HG02981 (cell line): ENCODE results near the gene ZBTB34.
A peak's percentile ranks its signal among the peaks of the same experiment; 100 is the strongest.

ENCODE experiments used
- ATAC-seq: cut with Tn5 transposase; IDR thresholded peaks from one replicate; pipeline ENCODE4 v1.9.1; 2021; ENCODE audit warnings: mild to moderate bottlenecking, moderate library complexity; ENCODE audit not compliant: unreplicated experiment

The ZBTB34 gene

DNA sequence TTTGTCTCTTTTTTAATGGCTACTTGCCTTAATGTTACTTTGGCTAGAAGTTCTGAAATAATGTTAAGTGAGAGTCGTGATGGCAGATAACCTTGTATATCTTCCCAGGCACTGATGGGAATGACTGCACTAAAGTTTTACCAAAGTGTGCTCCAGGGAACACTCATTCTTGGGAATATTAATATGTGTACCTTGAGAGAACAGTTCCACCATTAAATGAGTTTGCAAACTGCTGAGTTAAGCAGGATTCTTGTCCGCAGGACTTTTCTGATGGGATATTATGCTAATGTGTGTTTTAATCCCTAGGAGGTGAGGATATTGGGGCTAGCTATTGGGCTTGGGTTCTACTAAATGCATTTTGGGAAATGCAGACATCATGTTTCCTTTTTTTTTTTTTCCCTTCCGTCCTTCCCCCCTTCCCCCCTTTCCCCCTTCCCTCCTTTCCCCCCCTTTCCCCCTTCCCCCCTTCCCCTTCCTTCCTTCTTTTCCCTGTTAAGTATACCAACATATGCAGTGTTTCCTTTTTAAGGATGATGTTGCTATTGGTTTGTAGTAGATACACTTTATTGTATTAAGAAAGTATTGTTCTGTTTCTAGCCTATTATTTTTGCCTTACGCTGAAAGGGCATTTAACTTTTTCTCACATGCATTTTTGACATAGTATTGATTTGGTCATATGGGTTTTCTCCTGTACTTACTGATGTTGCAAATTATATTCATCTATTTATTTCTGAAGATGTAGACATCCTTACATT lies 15.5 kb downstream of the ZBTB34 start:
- ATAC-seq: no peak

DNA sequence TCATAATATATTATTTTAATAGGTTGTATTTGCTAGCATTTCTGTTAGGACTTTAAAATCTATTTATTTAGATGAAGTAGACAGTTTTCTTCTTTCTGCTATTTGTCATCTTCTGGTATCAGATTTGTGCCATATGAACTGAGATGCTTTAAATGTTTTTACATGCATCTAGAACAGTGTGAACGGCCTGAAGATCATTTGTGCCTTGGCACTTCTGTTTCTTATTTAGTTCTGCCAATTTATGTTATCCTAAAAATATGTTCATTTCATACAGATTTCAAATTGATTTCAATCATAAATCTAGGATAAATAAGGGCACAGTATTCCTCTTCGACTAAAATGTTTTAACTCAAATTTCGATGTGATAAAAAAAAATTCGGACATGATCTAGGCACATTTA lies 16.1 kb downstream of the ZBTB34 start:
- no peak for ATAC-seq

DNA sequence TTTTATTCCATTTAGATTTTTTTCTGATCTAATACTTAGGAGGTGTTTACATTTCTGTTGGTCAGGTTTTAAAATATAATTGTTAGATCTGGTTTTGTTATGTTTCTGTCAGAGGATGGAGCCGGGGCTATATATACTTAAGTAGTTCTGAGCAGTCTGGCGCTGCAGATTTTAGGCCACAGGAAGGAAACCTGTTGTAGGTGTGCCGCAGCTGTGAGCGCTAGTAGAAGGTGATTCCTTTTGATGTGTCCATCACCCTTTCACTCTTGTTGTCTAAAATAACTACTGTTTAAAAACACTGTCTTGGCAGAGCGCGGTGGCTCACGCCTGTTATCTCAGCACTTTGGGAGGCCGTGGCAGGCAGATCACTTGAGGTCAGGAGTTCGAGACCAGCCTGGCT lies 17.0 kb downstream of the ZBTB34 start:
- no peak for ATAC-seq

DNA sequence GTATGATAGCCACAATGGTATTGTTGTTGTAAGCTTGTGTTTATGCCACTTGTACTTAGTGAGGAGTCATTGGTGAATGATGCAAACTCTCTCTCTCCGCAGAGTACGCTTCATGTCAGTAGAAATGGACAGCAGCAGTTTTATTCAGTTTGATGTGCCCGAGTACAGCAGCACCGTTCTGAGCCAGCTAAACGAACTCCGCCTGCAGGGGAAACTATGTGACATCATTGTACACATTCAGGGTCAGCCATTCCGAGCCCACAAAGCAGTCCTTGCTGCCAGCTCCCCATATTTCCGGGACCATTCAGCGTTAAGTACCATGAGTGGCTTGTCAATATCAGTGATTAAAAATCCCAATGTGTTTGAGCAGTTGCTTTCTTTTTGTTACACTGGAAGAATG lies 18.8 kb downstream of the ZBTB34 start:
- no peak for ATAC-seq

DNA sequence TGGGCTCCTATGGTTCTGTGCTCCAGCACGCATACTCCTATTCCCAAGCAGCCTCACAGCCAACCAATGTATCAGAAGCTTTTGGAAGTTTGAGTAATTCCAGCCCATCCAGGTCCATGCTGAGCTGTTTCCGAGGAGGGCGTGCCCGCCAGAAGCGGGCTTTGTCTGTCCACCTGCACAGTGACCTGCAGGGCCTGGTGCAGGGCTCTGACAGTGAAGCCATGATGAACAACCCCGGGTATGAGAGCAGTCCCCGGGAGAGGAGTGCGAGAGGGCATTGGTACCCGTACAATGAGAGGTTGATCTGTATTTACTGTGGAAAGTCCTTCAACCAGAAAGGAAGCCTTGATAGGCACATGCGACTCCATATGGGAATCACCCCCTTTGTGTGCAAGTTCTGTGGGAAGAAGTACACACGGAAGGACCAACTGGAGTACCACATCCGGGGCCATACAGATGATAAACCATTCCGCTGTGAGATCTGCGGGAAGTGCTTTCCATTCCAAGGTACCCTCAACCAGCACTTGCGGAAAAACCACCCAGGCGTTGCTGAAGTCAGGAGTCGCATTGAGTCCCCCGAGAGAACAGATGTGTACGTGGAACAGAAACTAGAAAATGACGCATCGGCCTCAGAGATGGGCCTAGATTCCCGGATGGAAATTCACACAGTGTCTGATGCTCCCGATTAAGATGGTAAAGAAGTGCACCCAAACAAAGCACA lies 19.9 kb downstream of the ZBTB34 start:
- ATAC-seq: no peak

DNA sequence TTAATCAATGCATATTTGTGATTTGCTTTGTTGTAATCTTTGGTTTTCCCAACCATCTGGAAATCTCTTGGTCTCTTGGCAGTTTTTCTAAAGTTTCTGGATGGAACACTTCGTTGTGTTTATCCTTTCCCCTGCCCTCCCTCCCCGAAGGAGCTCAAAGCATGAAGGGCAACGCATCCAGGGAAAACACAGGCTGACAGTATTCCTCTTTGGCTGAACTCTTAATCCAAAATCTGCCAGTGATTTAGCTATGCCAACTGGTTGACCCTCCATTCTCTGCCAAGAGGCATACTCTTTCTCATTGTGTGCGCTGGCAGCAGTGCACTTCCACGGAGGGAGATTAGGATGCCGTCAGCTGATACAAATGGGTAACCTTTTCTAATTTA lies 20.5 kb downstream of the ZBTB34 start:
- ATAC-seq: no peak

DNA sequence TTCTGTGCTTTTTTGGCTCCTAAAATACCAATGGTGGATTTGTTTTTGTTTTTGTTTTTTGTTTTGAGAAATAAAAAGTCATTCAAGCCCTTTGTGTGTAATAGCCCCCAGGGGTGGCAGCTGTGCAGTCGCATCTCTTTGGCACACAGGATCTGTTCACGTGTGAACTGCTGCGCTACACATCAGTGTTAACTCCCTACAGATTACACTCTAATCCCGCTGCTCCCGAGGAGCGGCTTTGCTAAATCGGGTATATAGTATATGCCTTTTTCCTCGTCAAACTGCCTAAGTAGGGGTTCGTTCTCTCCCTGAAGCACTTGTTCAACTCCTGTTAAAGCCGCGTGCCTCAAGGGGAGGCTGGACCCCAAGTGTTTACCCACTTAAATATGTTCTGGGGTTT lies 22.3 kb downstream of the ZBTB34 start:
- no peak for ATAC-seq

DNA sequence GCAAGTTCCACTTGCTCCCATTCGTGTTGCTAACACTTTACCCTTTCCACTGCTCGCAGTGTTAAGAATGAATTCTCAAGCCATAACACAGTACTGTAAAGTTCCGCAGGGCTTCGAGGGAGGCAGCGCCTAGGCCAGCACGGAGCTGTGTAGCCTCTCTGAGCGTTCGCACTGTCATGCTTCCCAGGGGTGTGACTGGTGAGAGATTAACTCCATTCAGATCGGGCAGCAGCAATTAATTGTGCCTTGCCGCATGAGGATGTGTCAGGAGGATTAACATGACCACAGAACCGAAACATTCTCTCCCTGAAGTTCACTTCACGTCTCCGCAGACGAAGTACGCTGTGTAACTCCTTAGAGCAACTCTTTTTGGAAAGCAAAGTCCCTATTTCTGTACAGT lies 23.2 kb downstream of the ZBTB34 start:
- no peak for ATAC-seq

DNA sequence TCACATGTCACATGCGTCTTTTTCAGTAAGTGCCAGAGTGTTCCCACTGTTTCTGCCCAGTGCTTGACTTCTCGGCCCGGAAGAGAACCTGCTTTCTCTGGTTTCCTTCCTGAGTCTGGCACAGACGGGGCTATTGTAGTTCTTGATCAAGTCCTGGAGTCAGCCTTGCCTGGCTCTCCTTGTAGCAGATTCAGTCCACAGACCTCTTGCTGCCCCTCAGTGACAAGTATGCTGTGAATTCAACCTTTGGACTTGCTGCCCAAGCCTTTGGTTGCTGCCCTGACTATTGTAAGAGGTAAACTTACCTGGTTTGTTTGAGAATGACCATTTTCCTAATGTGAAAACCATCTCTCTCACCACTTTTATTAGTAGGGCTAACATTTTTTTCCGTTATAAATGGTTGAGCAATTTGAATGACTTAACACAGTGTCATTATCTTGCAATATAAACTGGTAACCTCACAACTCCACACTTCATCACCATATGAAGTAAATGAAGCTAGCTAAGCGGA lies 24.7 kb downstream of the ZBTB34 start:
- ATAC-seq: no peak

DNA sequence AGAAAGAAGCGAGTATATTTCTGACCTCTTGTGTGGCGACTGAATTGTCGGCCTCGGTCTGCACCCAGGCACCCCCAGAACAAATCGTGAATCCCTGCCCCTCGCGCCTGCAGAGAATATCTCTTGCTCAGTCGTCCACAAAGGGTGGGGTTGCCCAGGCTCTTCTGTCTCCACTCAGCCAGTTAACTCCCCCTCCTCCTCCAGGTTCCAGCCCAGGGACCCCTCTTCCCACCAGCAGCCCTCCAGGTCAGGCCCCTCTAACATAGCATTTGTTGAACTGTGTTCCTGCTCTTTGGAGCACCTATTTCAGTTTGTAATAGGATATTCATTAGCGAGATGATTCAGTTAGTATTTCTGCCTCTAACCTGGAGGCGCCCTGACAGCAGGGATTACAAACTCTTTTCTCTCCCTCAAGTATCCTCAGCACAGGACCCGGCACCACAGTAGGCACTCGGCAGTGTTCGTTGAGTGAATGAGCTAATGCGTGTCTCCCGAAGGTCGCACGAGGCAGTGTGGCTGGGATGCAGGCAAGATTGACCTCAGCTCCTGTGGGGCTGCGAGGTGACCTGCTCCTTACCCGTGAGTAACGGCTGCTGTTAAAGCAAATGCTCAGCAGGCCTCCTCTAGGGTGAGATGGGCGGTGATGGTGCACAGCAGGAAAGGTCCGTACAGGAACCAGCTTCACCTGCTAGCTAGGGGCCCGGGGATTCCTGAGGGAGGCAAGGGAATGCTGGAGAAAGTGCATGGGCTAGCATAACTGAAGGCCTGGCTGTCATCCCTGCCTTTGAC lies 25.8 kb downstream of the ZBTB34 start:
- ATAC-seq: no peak

DNA sequence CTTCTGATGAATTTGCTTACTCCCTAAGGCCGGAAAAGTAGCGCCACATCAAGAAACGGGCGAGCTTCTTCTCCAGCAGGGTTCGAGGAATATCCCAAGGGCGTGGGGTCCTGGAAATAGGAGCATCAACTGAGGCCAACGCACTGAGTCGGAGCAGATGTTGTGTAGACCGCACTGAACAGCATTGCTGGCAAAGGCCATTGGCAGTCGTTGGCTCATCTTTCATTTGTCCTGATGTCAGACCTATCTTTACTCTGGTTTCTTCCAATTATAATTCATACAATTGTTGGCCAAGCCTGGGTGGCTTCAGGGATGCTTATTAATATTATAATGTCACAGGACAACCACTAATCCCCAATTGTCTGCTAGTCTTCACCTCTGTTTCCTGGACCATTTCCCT lies 26.5 kb downstream of the ZBTB34 start:
- no peak for ATAC-seq

DNA sequence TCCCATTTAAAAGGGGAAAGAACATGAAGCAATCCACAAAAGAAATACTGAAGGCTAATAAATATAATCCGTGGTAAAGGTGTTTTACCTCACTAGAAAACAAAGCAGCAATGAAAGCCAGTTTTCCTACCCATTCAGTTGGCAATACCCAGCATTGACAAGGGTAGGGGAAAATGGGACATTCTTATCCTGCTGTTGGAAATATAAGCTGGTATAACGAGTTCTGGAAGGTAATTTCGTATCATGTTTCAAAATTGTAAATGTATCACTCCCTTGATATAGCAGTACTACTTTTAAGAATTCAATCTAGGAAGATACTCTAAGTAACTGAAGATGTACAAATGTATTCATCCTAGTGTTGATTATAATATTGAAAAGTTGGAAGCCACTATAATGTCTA lies 31.2 kb downstream of the ZBTB34 start:
- ATAC-seq: no peak

DNA sequence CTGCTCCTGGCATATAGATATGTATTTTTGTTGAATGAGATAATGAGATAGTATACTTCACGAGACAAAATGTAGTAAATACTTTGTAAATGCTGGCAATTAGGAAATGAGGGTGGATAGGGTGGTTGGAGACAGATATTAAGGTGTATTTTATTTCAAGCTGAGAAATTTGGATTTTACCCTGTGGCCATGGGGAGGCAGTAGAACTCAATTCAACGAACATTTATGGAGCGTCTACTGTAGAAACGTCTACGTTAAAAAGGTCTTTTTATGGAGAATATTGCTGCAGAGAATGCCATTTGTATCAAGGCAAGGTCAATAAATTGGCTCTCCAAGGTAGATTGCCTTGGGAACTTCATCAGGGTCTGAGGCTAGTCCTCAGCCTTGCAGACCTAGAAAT lies 32.6 kb downstream of the ZBTB34 start:
- ATAC-seq: no peak

DNA sequence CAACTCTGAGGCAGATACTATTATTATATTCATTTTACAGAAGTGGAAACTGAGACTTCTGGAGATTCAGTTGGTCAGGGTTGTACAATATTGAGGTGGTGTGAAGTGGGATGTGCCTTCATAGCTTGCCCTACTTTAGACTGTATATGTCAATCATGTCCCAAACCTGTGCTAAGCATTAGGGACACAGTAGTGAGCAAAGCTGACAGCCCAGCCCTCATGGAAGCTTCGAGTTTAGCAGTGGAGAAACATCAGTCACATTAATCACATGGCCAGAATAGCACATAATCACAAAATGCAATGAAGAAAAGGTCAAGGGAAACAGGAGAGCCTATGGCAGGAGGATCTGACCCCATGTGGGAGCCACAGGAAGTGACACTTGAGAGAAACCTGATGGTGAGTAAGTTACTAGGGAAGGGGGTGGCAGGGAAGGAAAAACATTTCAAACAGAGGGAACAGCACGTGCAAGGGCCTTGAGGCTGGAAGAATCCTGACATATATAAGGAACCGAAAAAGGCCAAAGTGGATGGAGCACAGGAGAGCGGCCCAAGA lies 33.7 kb downstream of the ZBTB34 start:
- ATAC-seq: no peak

DNA sequence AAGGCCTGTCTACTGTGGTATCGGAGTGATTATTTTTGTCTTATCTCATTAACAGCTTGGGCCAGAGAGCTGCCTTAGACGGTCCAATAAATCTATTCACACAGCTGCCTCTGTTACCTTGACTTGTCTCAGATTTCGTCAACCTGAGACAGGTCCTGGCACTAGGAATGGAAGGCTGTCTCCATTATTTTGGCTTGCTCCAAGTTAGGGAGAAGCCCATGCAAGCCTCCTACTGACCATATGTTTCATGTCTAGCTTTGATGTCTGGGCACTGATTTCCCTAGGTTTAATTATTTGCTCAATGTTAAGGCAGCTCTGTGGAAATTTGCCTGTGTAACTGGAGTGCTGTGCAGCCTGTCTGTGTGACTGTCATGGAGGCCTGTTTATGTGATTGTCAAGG lies 41.8 kb downstream of the ZBTB34 start:
- no peak for ATAC-seq

DNA sequence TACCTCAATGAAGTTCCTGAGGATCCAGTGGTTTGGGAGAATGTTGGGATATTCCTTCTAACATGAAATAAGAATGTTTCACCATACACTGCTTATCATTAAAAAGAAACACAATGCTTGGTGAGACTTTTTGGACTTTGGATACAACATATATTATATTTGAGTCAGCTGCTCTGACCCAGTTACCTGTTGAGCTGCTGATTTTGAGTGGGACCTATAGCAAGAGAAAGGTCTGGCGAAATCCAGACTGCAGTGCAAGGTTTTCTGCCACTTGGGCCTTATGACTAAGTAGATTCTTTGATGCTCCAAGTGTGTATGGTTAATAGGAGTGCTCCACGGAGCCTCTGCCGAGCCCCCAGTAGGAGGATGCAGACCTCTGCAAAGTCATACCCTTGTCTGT lies 44.1 kb downstream of the ZBTB34 start:
- ATAC-seq: no peak

DNA sequence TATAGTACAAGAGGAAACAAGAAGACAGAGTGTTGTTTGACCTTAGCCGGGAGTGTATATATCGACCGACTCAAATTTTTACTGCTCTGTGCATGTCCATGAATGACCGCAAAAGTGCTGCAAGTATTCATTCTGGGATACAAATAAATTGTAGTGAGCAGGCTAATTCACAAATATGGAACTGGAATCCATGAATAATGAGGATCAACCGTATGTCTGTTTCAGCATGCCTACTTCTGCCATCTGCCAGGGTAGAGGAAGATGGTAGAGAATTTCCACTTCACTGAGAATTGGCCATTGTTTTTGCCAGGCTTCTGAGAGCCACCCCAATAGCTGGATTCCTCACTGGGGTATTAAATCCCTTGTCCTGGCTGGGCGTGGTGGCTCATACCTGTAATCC lies 45.7 kb downstream of the ZBTB34 start:
- no peak for ATAC-seq

DNA sequence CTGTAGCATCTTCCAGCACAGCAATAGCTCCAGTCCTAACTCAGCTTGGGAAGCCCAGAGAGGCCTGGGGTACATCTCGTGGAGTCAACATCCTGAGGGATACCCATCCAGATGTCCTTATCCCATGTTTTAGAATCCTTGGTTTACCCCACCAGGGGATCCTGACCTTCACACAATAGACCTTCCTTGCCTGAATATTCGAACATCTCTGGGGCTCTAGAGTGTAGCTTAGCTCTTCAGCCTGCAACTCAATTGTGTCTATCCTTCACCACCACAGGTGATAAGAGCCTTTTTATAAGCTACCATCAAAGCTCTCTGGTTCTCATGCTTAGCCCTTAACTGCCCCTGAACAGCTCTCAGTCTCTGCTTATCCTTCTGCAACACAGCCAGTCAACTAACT lies 46.6 kb downstream of the ZBTB34 start:
- no peak for ATAC-seq

DNA sequence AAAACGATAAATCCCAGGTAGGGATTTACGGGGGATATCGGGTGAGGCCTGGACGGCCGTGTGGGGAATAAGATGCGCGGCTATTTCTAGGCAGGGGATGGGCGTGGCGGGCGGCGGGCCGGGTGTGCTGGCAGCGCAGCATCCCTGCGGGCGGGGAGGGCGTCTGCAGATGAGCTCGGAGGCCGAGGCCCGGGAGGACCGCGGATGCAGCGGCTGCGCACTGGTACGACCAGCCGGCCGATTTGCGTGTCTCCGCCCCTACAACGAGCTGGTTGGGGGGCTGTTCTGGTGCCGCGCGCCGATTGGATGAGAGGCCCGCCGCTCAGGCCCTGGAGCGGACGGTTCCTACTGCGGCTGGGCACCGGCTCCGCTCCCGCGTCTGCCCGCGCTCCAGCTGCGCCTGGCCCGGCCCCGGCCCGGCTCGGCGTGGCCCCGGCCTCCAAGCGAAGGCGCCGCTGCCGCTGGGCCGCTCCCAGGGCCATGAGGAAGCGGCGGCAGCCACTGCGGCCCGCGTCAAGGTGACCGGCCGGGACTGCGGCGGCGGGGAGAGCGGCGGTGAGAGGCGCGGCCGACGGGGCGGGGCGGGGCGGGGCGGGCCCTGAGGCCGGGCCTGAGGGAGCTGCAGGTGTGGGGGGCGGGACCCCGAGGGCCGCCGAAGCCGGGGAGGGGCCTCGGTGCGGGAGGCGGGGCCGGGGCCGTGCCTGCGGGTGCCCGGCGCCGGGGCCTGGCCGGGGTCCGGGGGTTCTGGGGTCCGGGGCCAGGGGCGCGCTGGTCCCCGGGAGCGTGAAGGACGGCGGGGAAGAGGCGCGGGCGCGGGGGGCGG lies 54.2 kb downstream of the ZBTB34 start, which contains the start of gene RALGPS1:
RALGPS1 (plus strand) TSS at position 325 of the 823 bp plus-strand sequence. CDS start 47,508 bp downstream, outside the sequence.
- ATAC-seq: peak; percentile 97

DNA sequence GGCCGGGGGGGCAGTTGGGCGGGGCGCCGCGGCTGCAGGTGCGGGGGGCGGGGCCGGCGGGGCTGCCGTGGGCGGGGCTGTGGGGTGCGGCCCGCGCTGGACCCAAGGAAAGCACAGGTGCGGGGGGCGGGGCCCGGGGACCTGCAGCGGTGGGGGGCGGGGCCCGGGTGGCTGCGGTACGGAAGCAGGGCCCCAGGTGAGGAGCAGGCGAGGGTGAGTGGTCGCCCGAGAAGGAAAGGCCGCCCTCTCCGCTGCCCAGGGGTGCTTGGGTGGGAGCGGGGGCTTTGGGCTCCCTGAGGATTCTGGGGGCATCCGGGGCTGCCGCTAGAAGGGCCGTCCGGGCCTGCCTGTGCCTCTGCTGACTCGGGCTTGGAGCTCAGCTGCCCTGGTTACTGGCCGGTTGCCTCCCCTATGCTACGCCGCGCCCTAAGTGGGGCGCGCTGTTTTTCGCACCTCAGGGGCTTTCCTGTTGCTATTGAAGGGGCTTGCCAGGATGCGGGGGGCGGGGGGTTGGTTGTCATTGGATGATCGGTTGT lies 54.9 kb downstream of the ZBTB34 start:
- ATAC-seq: peak; percentile 2
